SK-N-DZ (cell line): ENCODE data around the gene UIMC1.

ENCODE experiments used
- DNase-seq: peaks from one replicate; pipeline ENCODE4 v3.0.0-alpha.2; 2015; ENCODE audit warnings: low spot score

UIMC1 gene

GRCh38 chr5:176955895-176956294 lies 50.7 kb downstream of the UIMC1 start:
- DNase-seq, result no peak

DNA sequence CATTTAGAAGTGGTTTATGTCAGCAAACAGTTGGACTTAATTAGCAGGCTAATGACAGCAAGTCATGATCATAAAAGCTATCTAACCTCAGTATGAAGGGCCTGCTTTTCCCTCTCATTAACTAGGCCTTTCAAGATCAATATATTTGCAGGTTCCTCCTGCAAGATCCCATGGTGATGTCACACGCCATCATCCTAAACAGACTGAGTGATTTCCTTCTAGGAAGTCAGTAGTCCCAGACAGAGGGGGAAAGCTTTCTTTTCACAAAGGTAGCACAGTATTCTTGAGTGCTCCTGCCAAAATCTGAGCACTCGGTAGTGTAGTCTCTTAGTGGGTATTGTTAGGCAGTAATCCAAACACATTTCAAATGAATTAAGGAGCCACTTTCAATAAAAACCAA lies 52.5 kb downstream of the UIMC1 start:
- DNase-seq, result no peak

- DNase-seq, result no peak
Observed at GRCh38 chr5:176952531-176953193, 53.9 kb downstream of the UIMC1 start.

GRCh38 chr5:176948458-176948857 lies 58.1 kb downstream of the UIMC1 start:
- no peak for DNase-seq

DNA sequence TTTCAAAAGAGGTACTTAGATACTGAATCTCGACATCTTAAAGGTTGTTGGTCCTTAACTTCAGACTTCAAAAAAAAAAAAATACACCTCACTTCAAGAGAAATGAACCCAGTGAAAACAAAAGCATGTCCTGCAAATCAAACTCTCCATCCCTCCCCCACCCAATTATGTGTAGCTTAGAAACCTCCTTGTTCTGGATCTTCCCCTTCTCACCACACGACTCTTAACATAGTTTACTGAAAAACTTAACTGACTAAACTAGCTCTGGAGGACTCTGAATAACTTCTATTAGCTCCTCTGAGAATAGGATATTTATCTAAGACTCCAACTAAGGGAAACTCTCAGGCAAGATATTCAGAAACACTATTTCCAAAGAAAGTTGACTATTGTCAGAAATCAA lies 58.7 kb downstream of the UIMC1 start:
- no peak for DNase-seq

DNA sequence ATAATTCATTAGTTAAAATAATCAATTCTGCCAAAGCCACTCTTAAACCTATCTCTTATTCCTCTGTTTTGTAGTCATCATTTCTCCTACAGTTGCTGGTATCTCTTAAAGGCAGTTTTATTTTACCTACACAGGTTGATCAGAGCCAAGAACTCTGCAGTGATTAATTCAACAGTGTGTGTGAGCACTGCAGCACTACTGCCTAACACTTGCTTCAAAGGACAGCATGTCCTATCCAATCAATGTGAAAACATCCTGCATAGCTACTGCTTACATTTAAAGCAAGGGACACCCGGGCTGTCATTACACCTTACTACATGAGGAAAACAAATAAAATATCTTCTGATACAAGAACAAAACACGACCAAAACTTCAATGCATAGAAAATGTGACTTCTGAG lies 62.3 kb downstream of the UIMC1 start:
- DNase-seq, result no peak

- DNase-seq, result no peak
Observed at GRCh38 chr5:176943816-176944215, 62.8 kb downstream of the UIMC1 start.

GRCh38 chr5:176941951-176942350 lies 64.6 kb downstream of the UIMC1 start:
- no peak for DNase-seq

DNA sequence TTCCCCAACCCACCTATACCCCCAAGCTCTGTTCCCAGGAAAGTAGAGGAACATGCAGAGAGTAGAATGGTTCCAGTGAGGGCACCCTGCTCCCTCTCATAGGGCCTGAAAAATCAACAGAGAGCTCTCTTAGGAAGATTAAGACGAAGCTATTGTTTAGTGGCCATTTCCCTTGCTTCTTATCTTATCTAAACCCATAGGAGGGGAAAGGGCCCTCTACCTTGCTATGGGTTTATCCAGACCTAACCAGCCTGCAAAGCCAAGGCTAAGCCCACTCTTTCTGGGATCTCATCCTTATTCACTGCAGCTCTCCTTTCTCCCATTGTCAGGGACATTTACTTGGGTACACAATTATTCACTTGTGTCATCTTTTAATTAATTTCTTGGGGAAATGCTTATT lies 68.1 kb downstream of the UIMC1 start:
- DNase-seq, result no peak

- no peak for DNase-seq
Observed at GRCh38 chr5:176935017-176935416, 71.6 kb downstream of the UIMC1 start.

DNA sequence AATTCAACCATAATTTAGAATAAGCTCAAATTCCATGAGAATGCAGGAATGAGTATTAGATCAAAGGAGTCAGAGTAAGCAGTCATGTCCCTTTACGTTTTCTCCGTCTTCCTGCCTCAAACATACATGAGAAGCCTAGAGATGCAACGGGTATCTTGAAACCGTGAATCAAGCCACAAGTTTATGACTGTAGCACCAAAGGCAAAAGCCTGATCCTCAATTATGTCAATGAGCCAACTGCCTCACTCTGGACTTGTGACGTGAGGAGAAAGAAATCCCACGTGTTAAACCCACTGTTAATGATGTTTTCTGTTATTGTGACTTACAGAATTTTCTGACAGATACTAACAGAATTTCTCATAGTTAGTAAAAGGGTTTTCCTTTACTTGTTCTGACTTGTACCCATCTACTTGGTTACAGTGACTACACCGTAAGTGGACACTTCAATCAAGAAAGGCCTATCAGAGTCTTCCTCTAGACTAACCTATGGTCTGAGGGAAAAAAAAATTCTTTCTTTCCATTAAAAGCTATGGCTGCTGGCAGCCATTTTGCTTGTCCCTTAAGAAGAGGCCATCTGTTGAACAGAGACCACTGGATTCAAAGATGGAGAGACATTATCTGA lies 72.2 kb downstream of the UIMC1 start:
- DNase-seq, result no peak

DNA sequence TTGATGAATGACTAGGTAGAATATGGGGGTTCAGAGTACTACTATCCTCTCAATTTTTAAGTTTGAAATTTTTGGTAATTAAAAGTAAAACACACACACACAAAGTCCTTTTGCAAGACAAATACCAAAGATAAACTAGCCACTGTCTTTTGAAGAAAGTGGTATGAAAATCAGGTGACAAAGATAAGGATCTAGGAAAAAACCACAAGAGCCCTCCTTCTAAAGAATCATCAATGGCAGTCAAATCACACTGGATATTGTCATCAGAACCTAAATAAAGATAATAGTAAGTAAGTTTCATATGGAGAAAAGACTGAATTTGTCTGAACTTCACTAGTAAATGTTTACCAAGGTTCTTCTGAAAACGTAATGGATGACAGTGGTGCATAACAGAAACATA lies 76.9 kb downstream of the UIMC1 start:
- no peak for DNase-seq

- no peak for DNase-seq
Observed at GRCh38 chr5:176927562-176927961, 79.0 kb downstream of the UIMC1 start.

GRCh38 chr5:176922817-176923216 lies 83.8 kb downstream of the UIMC1 start:
- no peak for DNase-seq

DNA sequence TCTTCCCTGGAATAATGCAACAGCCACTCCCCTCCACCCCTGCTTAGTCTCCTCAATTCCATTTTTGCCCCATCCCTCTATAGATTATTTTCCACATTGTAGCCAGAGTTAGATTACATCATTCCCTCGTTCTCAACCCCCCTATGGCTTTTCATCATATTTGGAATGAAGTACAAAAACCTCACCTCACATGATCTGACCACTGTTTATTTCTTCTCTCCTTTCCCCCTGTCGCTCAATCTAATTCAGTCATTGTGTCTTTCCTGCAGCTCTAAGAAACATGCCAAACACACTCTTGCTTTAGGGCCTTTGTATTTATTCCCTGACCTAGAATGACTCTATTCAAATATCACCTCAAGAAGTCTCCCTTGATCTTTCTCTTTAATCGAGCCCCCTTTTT lies 84.9 kb downstream of the UIMC1 start:
- no peak for DNase-seq

- DNase-seq, result no peak
Observed at GRCh38 chr5:176918613-176919012, 88.0 kb downstream of the UIMC1 start.

DNA sequence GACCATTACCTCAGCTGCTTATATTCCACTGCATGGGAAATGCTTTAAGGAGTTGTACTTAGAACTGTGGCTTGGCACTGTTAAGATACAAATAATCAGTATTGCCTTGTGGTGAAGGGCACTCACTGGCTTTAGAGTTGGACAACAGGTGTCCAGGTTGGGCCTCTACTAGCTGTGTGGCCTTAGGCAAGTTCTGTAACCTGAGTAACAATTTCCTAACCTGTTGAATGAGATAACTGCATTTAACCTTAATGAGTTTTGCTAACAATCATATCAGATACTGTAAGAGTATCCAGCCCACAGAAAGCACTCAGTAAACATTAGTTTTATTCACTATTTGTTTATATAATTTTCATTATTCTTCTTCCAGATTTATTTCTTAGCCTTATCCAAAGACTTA lies 90.2 kb downstream of the UIMC1 start:
- no peak for DNase-seq

- DNase-seq, result no peak
Observed at GRCh38 chr5:176915906-176916305, 90.7 kb downstream of the UIMC1 start.

GRCh38 chr5:176912115-176912514 lies 94.5 kb downstream of the UIMC1 start:
- no peak for DNase-seq

- DNase-seq, result no peak
Observed at GRCh38 chr5:176908675-176909368, 97.8 kb downstream of the UIMC1 start.

GRCh38 chr5:176906796-176907195 lies 99.8 kb downstream of the UIMC1 start:
- DNase-seq, result no peak

GRCh38 chr5:176906126-176906525 lies 100.5 kb downstream of the UIMC1 start:
- no peak for DNase-seq

DNA sequence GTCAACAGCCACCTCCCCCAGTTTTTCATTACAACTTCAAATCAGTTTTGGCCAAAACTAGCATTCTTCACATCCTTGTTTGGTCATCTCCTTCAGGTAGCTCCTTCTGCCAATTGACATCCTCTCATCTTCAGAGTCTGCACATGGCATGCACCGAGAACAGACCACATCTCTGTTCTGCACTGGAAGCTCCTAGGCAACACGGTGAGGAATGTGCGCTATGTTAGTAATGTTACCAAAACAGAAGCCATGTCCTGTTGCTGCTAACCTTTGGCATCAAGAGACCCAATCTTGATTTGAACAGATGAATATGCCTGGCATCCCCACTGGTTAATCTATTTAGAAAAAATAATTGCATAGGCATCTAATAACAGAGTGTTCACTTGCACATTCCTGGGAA lies 102.3 kb downstream of the UIMC1 start:
- DNase-seq, result no peak
